BJ (cell line): ENCODE results near the gene NOS1. TPM values are rescaled to one million over a fixed set of nuclear protein-coding genes. Genes with fewer than 3 reads are reported as not detected.

Experiments
- CTCF ChIA-PET: fragments of 350-600 bp; formaldehyde crosslinking; extraction: SDS; loops from one replicate; lab custom pipeline; 2021; ENCODE audit warnings: antibody characterized with exemption, inconsistent platforms; lab: Yijun Ruan, JAX
- POLR2A ChIA-PET: fragments of 300-600 bp; sonication (Branson Sonifier 250); formaldehyde crosslinking; extraction: SDS; loops from one replicate; lab custom pipeline; 2021; ENCODE audit warnings: antibody characterized with exemption; lab: Charles Lee
- DNase-seq: peaks from one replicate; pipeline ENCODE4 v3.0.0-alpha.2; 2011; ENCODE audit warnings: low read depth
- H3K27me3 ChIP-seq: 2 replicates; pipeline ENCODE4 v1.6.0; 2011; ENCODE audit warnings: low read length; ENCODE audit not compliant: control insufficient read depth, insufficient read depth
- H3K36me3 ChIP-seq: 2 replicates; pipeline ENCODE4 v1.5.1; 2011; ENCODE audit warnings: low read length; ENCODE audit not compliant: control insufficient read depth, insufficient read depth
- H3K4me3 ChIP-seq: 2 replicates; pipeline ENCODE4 v1.5.1; 2011; ENCODE audit warnings: low read depth, mild to moderate bottlenecking, control low read depth, low read length
- CTCF ChIP-seq: IDR thresholded peaks from 2 replicates; pipeline ENCODE4 v1.5.1; 2011; ENCODE audit warnings: low read depth, mild to moderate bottlenecking, control low read depth, inconsistent platforms, low read length, moderate library complexity; ENCODE audit not compliant: insufficient read depth
- polyA plus RNA-seq: library from polyadenylated mRNA; depleted of rRNA; stranded (reverse); fragments of >200 nt; gene quantifications from 2 replicates; pipeline ENCODE4 v1.2.3, GENCODE V29; 2011

NOS1 gene
- polyA plus RNA-seq, 1 experiment, result not detected

- Histone ChIP-seq H3K27me3 (peaks cover 9% of the 10 kb centered on the region), H3K4me3 (no peak overlapping the region), H3K36me3 (no peaks in the 10 kb centered on the region)
- CTCF ChIA-PET, result interaction anchor here (1.0 to 14.8 kb wide), 4 partner anchors 9 to 492 kb away, joined by 4 to 342 read pairs (median 46); no protein-coding TSS in a partner anchor
- no peak for DNase-seq
- TF ChIP-seq CTCF, result no peak
- POLR2A ChIA-PET, result no interaction called here
These were observed 3.7 kb upstream of the NOS1 start for GRCh38 chr12:117365049-117365616.

- ChIA-PET CTCF (interaction anchor here (1.0 to 14.8 kb wide), 3 partner anchors 473 to 493 kb away, joined by 4 to 342 read pairs (median 88); no protein-coding TSS in a partner anchor), POLR2A (no interaction called here)
- H3K36me3 ChIP-seq, result no peaks in the 10 kb centered on the region
- no peak overlapping the region for H3K4me3 ChIP-seq
- no peak for DNase-seq
- TF ChIP-seq CTCF, result no peak
- H3K27me3 ChIP-seq, result peaks cover 13% of the 10 kb centered on the region
These were observed 2.6 kb upstream of the NOS1 start for GRCh38 chr12:117363953-117364486.

GRCh38 chr12:117363056-117363662 is 1.7 kb upstream of the NOS1 start:
- Histone ChIP-seq H3K27me3 (peaks cover 13% of the 10 kb centered on the region), H3K4me3 (no peak overlapping the region), H3K36me3 (no peaks in the 10 kb centered on the region)
- ChIA-PET POLR2A (no interaction called here), CTCF (interaction anchor here (0.8 to 14.8 kb wide), 3 partner anchors 474 to 494 kb away, joined by 3 to 342 read pairs (median 88); no protein-coding TSS in a partner anchor)
- TF ChIP-seq CTCF, result no peak
- DNase-seq, result no peak

GRCh38 chr12:117362391-117362790 is 965 bp upstream of the NOS1 start:
- DNase-seq, result no peak
- ChIA-PET CTCF (interaction anchor here (8.8 to 14.8 kb wide), 2 partner anchors 474 to 488 kb away, joined by 88 to 342 read pairs; no protein-coding TSS in a partner anchor), POLR2A (no interaction called here)
- no peak for TF ChIP-seq CTCF
- Histone ChIP-seq H3K4me3 (no peak overlapping the region), H3K36me3 (no peaks in the 10 kb centered on the region), H3K27me3 (peaks cover 13% of the 10 kb centered on the region)

- CTCF ChIA-PET, result interaction anchor here (8.8 to 14.8 kb wide), 2 partner anchors 475 to 489 kb away, joined by 88 to 342 read pairs; no protein-coding TSS in a partner anchor
- POLR2A ChIA-PET, result no interaction called here
These were observed 479 bp upstream of the NOS1 start for GRCh38 chr12:117361905-117362304.

More at GRCh38 chr12:117361905-117362304, 479 bp upstream of the NOS1 start:
- H3K4me3 ChIP-seq, result no peak overlapping the region
- TF ChIP-seq CTCF, result no peak
- H3K36me3 ChIP-seq, result no peaks in the 10 kb centered on the region
- no peak for DNase-seq
- peaks cover 13% of the 10 kb centered on the region for H3K27me3 ChIP-seq
